IPS DF 19.7 (cell line): ENCODE data around the gene EVA1A.

Source experiments
- DNase-seq: peaks from one replicate; pipeline ENCODE4 v3.0.0-alpha.2; 2013; ENCODE audit warnings: low read depth, low spot score

Gene EVA1A

GRCh38 chr2:75541430-75541829, 19.3 kb downstream of the EVA1A start:
- DNase-seq = no peak

DNA sequence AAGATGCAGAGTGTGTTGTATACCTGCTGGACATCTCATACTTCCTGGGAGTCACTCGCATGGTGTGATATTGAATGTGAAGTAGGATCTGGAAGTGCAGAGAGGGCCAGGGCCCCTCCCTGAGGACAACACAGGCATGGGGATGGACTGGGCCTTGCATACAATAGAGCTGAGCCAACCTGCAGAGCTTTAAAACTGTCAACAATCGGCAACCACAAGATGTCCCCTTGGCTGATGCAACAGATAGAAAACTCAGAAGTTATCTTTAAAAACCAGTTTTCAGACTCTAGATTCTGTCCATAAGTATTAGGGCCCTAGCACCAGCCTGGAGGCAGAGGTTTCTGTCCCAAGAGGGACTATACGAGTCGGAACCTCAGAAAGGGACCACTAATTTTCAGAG, 19.7 kb downstream of the EVA1A start:
- no peak for DNase-seq

DNA sequence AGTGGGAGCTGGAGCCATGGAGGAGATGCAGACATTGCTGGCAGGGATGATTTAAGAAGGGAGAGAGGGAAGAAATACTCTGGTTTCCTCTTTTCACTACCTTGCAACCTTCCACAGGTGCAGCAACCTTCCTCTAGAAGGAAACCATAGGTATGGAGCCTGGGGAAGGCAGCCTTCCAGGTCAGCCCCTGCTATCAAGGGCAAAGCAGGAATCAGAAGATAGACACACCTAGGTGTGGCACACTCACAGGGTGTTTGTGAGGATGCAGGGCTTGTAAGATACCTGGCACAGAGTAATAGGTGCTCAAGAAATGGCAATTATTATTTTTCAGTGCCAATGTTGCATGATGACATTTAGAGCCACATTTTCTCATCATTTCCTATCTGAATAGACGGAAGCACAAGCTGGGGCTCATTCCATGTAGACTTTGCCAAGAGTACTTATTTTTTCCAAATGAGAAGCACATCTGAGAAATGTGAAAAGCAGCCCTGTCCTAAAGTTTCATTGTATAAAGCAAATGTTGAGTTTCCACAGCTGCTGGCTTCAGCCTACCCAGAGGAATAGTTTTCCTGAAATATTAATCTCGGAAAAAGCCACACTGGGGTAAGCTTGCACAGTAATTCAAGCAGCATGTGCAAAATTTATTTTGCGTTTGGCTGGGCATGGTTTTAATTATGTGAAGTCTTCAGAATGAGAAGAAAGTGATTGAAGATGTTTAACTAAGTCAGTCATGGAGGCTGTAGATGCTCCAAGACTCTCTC, 20.6 kb downstream of the EVA1A start:
- no peak for DNase-seq

GRCh38 chr2:75538521-75539490, 21.9 kb downstream of the EVA1A start:
- DNase-seq = no peak

- DNase-seq = no peak
Observed at GRCh38 chr2:75537658-75538057, 23.1 kb downstream of the EVA1A start.

GRCh38 chr2:75533135-75533534, 27.6 kb downstream of the EVA1A start:
- DNase-seq = no peak

- DNase-seq = no peak
Observed at GRCh38 chr2:75532488-75532887, 28.3 kb downstream of the EVA1A start.

- no peak for DNase-seq
Observed at GRCh38 chr2:75528221-75528977, 32.3 kb downstream of the EVA1A start.

DNA sequence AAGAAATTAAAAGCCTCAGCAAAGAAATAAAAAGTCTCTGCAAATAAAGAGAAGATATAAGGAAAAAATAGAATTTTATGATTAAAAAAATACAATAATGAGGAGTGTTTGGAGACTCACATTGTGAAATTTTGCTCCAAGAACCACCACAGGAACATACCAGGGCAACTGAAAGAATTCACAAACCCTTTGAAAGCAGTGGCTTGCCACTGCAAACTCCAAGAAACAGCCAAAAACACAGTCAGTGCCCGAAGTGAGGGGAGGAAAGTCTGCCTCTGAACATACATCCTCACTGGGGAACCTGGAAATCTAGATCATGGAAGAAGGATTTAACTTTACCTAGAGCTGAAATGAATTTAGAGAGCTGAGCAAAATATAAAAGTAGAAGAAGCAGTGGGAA, 33.1 kb downstream of the EVA1A start:
- no peak for DNase-seq

DNA sequence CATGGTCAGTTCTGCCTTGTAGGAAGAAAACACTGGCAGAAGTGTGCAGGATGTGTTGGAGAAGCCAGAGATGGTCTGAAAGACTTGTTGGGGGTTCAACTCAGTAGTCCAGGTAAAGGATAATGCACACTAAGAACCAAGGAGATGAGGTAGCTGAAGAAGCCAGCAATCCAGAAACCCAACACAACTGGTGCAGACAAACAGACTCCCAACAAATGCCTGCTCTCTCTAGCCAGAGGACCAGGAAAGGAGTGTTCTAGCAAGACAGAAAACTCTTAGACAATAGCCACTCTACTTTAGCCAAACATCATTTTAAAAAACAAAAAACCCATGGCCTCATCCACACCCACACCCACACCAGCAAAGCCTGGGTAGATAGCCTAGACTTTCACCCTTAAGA, 33.9 kb downstream of the EVA1A start:
- DNase-seq = no peak

DNA sequence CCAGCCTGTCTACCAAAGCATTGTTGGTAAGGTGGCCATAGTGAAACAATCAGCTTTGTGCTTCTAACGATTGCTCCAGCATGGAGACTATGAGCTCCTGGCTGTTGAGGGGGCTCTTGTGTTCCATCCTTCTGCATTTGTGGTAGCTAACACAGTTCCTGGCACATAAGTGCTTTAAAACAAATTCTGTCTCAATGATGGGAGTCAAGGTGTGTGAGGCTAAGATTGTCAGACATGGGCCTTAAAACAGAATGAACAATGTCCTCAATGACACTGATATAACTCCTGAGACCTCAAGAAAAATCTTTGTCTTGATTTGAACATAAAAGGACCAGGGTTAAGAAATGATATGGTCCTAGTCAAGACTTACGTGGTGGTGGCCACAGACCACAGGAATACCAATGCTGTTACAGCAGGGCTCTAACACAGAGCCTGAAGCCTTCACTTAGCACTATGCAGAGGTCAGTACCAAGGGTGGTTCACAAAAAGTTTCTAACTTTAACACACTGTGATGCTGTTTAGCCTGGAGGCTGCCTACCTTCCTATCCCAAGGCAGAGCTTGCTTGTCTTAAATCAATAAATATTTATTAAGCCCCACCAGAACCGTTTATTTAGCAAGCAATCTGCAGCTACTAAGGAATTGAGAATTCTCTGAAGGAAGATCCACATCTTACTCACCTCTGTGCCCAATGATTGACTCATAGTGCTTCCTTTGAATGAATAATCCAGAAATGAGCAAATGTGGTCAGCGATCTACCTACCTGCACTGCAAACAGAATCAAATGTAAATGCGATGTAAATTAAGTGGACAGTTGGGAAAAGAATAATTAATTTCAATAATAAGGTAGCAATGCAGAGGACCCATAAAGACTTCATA, 35.1 kb downstream of the EVA1A start:
- DNase-seq = no peak

- no peak for DNase-seq
Observed at GRCh38 chr2:75524276-75524911, 36.3 kb downstream of the EVA1A start.

GRCh38 chr2:75523313-75524275, 37.1 kb downstream of the EVA1A start:
- no peak for DNase-seq

- DNase-seq = no peak
Observed at GRCh38 chr2:75522543-75523312, 38.0 kb downstream of the EVA1A start.

- DNase-seq = no peak
Observed at GRCh38 chr2:75521225-75521872, 39.4 kb downstream of the EVA1A start.

DNA sequence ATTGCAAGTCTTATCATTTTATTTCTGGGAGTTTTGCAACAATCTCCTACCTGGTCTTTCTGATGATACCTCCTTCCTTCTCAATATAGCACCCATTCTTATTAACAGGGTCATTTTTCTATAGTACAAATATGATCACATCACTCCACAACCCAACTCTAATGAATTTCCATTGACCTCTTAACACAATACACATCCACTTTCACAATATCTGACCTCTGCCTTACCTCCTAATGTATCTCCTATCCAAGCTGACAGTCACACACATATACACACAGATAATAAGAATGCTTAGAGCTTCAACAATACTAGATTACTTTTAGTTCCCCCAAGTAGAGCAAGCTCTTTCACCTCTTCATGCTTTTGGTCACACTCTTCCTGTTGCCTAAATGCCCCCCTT, 40.9 kb downstream of the EVA1A start:
- DNase-seq = no peak

DNA sequence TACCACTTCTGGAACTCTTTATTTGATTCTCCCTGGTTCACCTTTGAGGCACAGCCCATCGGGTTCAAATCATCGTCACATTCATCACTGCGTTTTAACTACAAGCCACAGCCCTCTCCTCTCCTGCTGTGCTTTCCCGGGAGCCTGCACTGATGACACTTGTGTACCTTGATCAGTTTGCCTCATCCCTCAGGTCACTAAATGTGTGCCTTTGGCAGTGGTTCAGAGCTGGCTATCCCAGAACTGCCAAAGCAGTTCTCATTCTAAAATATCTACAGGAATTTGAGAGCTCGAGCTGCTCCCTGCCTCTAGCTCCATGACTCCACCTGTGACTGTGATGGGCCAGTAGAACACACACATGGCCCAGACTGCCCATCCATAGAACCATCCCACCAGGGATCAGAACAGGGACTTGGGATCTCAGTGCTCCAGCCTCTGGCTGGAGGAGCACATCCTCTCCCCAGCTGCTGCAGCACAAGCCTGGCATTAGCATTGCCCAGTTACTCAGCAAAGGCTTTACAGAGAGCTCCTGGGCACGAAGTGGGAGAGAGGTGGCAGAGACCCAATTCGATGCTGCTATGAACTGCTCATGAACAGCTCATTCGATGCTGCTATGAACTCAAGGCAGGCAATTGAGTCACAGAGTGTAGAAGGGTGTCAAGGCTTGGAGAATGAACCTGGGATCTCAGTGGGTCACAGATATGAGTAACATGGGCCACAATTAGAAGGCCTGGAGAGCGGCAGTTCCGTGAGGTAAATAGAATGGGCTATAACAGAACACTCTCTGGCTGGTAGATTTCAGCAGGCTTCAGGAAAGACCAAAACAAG, 41.9 kb downstream of the EVA1A start:
- DNase-seq = no peak
